NCI-H1436 treated with DMSO at 0.1 percent for 48 hours (cell line): ENCODE measurements around the gene KCNK17.

ENCODE experiments used
- DNase-seq: peaks from one replicate; lab custom pipeline; 2025; lab: John Stamatoyannopoulos, UW

KCNK17 gene

DNA sequence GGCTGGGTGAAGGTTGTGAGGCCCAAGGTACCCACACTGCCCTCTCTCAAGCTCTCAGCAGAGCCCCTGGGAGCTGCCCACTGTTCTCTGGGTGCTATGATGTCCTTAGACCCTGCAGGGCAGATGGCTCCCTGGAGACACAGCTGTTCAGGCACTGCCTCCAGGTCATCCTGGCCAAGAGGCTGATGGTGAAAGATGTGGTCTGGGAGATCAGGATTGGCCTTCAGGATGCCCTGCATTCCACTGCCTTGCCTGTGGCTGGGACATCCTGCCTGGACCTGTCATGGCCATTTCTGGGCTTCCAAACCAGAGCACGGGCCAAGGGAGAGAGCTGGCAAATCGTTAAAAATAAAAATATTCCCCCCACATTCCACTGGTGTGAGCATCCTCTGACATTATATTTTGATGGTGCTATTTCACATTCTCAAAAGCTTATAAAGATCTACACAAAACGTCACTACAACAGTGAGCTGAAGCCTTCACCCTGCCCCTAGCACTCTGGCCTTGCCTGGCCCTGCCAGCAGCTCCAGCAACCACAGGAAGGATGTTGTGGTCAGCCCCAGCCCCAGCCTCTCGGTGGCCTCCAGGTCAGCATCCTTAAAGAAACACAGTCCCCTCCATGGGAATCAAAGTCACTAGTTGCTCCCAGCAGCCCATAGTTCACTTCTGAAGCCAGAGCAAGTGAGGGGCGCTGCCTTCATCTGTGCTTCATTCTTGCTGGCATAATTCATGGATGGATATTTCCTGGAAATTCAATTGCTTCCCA lies 21.7 kb upstream of the KCNK17 start:
- DNase-seq, result no peak

DNA sequence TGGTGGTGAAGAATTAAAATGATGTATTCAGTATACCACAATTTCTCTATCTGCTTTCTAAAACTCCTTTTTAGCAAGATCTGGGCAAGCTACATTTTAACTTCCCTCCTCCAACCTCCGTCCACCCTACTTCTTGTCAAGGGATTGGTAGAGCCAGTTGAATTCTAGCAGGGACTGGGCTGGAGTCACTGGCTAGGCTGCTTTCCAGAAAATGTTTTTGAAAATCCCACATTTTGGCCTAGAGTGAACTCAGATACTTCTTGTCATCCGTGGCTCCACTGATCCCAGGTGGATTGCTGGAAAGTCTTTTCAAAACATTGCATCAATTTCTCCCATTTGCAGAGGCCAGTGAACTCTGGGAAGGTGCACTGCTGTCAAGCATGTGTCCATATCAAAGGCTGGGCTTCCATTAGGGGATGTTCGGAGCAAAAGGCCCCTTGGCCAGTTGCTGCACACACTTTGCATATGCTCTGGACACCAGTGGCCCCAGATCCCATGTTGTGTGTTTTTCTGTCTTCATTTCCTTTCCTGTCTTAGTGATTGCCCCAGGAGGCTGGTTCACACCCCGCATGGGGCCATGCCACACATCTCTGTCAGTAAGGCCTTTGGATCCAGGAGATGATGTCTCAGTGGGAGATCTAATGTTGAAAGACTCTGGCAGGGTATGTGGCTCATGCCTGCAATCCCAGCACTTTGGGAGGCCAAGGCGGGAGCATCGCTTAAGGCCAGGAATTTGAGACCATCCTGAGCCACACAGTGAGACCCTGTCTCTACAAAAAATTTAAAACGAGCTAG lies 19.6 kb upstream of the KCNK17 start:
- no peak for DNase-seq

DNA sequence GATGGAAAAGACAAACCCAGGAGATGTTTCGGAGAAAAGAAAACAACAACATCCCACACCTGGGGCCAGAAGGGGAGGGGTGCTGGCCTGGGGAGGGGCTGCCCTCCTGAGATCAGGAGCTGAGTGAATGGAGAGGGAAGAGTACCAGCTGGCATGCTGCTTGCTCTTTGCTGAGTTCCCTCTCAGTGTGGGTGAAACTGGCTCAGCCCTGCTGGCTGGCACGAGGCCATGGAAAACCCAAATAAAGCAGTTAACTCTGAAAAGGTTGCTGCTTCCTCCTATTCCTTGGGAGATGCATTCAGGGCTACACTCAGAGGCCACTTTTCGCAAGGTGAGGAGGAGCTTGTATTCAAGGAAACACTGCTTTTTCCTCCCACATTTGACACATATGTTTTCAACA lies 16.3 kb upstream of the KCNK17 start:
- no peak for DNase-seq

DNA sequence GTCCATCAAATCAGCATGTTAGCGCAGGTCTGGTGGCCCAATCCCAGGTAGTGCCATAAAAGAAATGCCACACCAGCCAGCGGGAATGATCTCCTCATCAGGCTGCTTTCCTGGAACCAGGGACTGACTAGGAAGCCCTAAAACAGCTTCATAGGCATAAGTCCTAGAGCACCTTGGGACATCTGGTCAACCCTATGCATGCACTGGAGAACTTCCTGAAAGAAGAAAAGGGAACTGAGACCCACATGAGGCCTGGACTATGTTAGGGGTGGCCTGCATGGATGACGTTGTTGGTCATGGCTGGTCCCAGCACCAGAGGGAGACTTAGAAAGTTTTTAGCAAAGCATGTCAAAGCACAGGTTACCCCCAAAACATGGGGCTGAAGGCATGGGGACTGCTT lies 15.8 kb upstream of the KCNK17 start:
- no peak for DNase-seq

DNA sequence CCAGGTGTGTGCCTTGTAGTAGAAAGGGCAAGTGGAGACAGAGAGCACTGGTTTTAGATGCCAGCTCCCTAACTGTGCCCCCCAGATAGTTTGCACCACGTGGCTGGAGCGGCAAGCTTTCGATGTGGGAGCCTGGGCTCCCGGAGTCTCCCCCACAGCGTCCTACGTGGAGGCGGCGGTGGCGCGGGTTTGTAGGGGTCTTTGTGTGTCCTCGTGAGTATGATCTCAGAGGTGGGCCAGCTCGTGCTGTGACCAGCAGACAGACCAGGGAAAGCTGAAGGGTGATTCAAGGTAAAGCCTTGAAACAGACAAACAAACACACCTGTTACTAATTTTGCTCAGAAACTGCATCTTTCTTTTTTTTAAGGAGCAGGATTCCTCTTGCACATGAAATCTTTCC lies 13.8 kb upstream of the KCNK17 start:
- no peak for DNase-seq

DNA sequence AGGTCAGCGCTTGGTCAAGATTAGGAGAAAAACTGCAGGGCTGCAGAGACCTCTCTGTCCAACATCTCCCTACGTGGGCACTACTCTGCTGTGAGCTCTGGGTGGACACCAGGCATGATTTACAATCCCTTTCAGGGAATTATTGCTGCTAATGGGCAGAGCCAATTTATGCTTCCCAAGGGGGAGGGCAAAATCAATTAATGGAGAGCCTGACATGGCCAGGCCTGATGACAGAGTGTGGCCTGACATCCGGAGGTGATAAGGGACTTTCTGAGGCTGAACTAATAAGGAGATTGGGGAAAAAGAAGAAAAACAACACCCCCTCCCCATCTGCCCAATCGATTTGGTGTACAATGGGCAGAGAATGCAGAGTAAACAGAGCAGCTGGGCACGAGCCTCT lies 13.3 kb upstream of the KCNK17 start:
- no peak for DNase-seq

DNA sequence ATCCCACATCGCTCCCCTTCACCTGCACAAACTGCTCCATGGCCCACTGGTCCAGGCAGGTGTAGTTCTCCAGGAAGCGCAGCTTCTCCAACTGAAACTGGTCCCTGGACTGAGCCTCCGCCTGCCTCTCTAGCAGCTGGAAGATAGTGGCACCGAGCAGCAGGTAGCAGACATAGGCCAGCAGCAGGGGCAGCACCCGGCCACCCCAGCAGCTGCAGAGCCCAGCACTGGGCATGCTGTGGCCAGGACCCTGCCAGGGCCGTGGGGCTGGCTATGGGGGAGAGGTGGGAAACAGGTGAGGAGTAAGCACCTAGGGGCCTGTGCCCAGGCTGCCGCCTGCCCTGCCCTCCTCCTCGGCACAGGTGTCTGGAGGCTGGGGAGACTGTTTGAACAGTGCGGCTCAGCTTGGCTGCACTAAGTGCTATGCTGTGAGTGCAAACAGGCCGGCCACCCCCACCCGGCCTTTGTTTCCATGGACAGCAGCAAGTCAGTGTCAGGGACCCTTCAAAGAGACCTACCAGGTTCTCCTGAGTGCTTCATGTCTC lies 8.2 kb upstream of the KCNK17 start, which contains the start of gene KCNK16:
KCNK16 (minus strand) TSS at position 397 of the 545 bp plus-strand sequence; CDS start at position 235, 162 bp downstream.
- no peak for DNase-seq

DNA sequence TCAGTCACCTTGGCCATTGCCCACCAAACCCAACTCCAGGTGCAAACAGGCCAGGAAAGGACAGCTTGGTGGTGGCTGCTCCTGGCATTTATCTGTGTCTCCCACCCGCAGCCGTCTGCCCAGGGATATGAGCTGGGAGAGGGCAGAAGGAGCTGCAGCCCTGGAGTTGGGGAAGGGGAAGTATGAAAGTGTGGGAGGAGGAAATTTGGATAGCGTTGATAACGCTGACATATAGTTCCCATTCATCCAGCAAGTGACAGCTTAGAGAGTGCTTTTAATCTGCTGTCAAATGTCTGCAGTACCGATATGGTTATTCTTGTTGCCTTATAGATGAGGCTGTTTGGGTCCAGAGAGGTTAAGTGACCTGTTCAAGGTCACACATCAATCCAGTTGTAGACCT lies 7.5 kb upstream of the KCNK17 start:
- DNase-seq, result no peak

DNA sequence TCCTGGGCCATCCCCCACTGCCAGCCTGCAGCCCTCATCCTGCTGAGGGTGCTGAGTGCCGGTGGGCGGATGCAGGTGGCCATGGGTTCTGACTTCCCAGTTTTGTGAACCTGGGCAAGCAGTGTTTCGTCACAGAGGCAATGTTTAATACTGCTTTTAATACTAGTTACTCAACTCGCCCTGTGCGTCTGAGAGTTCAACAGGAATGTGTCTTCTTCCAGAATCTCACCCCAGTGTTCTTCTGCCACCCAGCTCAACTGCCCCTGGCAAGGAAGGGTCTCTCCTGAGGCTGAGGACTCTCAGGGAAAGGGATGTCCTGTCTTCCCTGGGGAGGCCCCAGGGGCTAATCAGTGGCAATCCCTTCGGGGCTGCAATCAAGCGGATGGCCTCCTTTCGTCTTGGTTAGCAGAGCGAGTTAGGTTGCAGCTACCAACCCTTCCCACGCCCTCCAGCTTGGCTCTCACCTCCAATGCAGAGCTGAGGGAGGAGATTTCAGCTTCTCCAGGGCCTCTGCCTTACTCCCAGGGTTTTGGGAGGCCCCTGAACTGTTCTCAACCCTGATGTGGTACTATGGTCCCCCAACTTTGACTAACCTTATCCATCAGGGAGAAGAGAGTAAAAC lies 6.3 kb upstream of the KCNK17 start:
- DNase-seq, result no peak

DNA sequence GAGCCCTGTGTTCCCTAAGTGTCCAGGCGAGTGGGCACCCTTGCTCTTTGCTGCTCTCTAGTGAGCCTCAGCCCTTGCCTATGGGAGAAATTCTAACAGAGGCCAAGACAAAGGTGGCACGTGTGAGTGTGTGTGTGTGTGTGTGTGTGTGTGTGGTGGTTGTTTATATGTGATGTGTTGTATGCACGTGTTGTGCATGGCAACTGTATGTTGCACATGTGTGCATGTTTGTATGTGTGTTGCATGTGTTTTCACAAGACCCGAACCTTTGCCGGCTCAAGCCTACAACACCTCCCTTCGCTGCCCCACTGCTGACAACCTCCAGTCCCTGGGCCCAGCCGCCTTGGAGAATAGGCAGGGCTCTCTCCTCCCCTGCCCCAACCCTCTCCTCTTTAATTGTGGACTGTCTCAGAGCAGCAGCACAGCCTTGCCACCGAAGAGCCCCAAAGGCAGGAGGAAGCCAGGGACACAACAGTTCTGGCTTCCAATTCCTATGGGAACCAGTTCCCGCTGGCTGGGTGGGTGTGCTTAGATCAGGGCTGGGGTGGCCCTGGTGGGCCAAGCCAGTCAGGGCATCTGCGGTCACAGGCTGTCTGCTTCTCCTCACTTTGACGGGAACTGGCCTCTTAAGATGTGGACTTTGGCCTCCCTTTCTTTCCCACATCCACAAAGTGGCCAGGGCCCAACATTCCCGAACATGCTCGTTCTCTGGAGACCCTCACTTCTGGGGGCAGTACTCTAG lies 5.6 kb upstream of the KCNK17 start:
- no peak for DNase-seq

DNA sequence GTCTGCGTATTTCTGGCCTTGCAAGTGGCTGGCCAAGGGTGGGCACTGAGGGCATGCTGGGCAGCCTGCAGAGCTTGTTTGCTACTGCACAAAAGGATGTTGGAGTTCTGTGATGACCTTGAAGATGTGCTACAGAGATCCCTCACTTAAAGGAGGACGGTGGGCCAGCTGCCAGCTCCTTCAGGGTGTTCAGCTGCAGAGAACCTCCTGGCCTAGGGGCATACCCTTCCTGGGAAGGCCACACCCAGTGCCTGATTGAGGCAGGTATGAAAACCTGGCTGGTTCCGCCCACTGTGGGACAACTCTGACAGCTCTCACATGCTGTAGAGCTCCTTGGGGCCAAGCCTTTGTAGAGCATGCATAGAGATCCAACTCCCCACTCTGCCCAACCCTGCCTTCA lies 3.0 kb upstream of the KCNK17 start:
- no peak for DNase-seq

DNA sequence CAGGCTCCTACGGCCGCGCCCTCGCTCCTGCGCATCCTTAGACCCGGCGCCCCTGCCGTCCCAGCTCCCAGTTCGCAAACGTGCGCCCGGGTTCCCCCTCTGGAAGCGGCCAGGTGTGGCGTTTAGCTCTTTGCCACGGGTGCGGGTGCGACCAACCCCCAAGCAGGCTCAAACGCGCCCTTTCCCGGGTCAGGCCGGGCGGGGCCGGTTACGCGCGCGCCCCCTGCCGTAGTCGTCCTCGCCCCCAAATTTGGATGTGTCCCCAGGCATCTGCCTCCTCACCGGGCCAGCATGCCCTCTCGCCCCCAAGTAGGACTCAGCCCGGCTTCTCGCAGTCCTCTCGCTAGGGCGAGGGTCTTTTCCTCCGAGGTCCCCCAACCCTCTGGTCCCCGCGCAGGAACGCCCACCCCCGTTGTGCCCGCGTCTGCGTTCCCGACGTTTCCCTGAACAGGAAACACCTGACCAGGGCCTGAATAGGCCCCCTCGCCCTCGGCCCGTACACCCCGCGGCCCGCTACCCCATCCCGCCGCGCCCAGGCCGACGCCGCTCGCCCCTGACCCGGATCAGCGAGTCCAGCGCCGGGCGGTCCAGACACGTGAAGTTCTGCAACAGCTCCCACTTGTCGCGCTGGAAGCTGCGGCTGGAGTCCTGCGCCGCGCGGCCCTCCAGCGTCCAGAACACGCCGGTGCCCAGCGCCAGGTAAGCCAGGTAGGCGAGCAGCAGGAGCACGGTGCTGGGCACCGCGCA lies 520 bp downstream of the KCNK17 start:
- DNase-seq, result no peak

DNA sequence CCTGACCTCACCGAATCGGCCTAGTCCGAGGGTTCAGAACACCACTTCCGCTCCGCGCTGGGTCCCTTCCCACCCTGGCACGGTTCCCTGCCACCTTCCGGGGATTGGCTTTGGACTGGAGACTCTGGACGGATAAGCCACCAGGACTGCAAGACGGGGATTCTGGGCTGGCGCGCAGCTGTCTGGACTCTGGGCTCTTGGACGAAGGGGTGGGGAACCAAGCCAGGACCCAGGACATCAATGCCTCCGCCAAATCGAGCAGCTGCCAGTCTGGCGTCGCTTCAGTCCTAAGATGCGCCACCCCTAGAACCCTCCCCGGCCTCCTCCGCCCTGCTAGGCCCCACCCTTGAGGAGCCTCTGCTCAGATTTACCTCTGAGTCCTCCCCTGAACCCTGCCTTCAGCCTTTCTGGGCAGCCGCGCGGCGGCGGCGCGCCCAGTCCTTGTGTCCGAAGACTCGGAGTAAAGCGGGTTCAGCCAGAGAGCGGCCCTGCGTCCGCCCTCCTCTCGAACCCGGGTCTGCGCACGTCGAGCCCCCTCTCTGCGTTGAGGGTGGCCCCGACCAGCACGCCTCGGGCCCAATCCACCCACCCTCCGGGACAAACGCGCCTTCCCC lies 1.2 kb downstream of the KCNK17 start:
- DNase-seq, result no peak

DNA sequence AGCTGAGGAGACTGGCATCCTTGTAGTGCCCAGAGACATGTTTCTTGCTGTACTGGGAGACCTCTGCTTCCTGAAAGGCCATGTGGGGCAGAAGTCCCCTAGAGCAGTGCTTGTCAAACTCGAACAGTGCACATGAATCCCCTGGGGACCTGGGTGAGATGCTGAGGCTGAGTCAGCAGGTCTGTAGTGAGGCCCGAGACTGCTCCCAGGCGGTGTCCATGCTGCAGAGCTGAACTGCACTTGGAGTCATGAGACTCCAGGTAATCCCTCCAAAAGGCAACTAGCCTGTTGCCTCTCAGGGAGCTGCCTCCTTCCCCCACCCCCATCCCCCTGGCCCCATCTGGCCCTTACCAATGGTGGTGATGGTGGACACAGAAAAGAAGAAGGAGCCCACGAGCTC lies 3.7 kb downstream of the KCNK17 start:
- DNase-seq, result no peak

DNA sequence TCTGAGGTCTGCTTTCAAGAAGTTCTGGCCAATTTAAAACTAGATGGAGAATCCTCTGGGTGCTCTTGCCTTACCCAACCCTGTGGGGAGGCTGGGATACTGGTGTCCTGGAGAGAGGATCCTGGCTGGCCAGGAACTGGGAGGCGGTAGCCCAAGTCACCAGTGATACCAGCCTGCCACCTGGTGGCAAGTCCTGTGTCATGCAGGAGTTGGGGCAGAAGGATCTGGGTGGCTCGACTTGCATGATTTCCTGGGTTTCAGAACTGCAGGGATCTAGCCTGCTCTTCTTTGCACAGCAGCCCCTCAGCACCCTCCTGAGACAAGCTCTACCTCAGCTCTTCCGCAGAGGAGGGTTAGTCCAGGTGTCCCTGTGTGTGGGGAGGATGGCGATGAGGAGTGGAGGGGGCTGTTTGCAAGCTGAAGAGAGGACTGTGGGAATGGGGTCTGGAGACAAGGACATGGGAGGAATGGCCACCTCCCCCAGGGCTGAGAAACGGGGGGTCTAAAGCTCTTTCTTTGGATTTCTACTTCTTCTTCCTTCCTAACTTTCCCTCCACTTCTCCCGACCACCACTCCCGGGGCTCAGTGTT lies 4.2 kb downstream of the KCNK17 start:
- no peak for DNase-seq

DNA sequence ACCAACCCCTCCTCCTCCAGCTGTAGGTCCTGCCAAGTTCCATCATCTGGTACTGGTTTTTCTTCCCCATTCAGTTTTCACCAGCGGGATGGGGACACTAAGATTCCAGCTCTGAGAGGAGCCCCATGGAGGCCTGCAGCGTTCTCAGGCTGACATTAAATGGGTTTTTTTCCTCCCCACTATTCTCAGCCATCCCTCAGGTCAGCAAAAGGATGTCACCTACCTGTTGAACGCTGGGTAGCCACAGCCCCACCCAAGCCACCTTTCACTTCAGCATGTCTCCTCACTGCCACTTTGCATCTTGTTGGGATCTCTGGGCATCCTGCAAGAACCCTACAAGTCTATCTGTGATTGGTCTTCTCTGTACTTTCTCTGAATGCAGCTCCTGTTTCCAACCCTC lies 6.8 kb downstream of the KCNK17 start:
- DNase-seq, result no peak

DNA sequence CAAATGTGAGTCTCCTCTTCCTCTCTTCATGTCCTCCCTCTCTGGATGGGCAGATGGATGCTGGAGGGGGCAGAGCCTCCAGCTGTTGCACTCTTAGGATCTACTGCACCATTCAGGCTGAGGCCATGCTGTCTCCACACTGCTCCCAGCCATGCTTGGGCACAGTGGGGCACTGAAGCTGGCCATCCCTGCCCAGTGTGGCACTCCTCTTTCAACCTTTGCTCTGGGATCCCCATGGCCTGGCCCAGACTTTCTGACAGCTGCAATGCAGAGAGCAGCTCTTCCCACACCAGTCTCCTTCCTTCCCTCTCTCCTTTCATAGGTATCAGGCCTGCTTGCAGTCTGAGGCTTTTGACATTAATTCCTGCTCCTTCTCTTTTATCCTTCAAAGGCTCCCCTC lies 9.3 kb downstream of the KCNK17 start:
- DNase-seq, result no peak

DNA sequence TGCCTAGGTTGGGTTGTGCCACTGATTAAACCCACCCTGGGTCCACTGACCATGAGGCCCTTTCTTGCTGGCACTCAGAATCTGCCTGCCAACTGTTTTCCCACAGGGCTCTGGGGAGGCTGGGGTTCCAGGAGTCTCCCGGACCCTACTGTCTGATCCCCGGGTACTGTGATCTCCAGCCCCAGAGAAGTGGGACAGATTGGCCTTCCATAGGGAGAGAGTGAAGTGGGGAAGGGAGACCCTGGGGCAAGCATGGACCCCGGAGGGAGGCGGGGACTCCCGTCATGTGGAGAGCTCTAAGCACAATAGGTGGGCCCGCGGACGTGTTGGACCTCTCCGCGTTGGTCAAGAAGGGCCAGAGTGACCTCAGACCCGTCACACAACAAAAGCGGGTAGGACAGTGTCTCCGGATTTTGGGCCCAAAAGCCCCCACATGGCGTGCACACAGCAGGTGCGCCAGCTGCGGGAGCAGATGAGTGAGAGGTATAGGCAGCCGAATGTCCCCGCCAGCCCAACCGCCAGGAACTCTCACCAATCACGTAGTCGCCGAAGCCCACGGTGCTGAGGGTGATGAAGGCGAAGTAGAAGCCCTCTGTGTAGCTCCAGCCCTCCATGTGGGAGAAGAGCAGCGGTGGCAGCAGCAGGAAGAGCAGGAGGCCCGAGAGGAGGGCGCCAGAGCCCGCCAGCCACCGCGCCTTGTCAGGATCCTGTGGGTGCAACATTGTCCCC lies 10.6 kb downstream of the KCNK17 start:
- DNase-seq, result no peak

DNA sequence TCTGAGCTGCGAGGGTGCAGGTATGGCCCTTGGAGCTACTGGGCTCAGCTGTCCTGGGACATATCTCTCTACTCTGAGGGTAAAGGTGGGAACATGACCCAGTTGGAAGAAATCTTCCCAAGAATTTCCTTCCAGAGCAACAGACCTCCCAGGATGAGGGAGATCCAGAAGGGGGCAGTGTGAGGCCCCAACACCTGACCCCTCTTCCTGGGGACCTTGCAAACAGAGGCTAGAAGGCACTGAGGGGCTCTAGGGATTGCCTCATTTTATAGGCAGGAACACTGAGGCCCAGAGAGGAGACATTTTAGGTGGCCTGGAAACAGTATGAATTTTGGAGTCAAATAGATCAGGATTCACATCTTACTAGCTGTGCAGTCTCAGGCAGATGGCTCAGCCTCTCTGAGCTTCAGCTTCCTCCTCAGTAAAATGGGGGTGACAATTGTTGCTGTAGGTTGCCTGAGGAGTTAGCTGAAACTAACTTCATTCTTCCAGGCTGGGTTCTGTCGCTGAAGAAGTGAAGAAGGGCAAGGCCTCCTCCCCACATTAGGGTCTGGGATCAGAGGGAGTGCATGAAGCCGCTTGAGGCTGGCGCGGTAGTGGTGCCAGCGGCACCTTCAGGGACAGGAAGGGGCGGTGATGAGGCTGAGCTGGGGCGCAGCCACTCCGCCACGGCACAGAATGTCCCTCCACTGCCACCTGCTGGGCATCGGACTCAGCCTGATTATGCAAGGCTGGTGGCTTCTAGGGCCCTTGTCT lies 11.4 kb downstream of the KCNK17 start:
- peak; percentile 33 for DNase-seq
